GM12872 (cell line): Measurements from ENCODE around the gene RASGRP2.

Experiments
- TF ChIP-seq, protein P1 (sequence below): IDR thresholded peaks from 3 replicates; pipeline ENCODE4 v1.5.1; 2011; ENCODE audit warnings: low read depth, mild to moderate bottlenecking, low read length, moderate library complexity; ENCODE audit not compliant: insufficient read depth

Gene RASGRP2

GRCh38 chr11:64691543-64691942, 52.4 kb downstream of the RASGRP2 start:
- TF ChIP-seq, protein P1, sequence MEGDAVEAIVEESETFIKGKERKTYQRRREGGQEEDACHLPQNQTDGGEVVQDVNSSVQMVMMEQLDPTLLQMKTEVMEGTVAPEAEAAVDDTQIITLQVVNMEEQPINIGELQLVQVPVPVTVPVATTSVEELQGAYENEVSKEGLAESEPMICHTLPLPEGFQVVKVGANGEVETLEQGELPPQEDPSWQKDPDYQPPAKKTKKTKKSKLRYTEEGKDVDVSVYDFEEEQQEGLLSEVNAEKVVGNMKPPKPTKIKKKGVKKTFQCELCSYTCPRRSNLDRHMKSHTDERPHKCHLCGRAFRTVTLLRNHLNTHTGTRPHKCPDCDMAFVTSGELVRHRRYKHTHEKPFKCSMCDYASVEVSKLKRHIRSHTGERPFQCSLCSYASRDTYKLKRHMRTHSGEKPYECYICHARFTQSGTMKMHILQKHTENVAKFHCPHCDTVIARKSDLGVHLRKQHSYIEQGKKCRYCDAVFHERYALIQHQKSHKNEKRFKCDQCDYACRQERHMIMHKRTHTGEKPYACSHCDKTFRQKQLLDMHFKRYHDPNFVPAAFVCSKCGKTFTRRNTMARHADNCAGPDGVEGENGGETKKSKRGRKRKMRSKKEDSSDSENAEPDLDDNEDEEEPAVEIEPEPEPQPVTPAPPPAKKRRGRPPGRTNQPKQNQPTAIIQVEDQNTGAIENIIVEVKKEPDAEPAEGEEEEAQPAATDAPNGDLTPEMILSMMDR = no peak

GRCh38 chr11:64690235-64690634, 53.7 kb downstream of the RASGRP2 start:
- TF ChIP-seq, protein P1 = no peak

DNA sequence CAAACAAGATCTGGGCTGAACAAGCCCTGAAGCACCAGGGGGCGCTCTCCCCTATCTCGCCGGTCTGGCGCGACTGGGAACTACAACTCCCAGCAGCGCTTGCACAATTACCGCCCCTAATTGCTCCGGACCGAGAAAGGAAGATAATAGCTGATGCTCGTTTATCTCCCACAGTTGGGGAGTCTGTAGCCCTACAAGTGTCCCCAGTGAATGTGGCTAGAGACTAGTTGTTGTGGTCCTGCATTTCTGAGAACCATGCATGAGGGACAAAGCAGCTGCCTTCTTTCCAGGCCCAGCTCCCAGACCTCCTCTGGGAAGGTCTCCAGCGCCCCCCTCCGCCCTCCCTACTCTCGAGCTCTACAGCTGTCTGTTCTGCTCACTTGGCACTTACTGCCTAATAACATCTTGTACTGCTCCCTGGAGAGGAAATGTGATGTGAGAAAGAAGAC, 55.4 kb downstream of the RASGRP2 start:
- TF ChIP-seq, protein P1 = peak; percentile 95

DNA sequence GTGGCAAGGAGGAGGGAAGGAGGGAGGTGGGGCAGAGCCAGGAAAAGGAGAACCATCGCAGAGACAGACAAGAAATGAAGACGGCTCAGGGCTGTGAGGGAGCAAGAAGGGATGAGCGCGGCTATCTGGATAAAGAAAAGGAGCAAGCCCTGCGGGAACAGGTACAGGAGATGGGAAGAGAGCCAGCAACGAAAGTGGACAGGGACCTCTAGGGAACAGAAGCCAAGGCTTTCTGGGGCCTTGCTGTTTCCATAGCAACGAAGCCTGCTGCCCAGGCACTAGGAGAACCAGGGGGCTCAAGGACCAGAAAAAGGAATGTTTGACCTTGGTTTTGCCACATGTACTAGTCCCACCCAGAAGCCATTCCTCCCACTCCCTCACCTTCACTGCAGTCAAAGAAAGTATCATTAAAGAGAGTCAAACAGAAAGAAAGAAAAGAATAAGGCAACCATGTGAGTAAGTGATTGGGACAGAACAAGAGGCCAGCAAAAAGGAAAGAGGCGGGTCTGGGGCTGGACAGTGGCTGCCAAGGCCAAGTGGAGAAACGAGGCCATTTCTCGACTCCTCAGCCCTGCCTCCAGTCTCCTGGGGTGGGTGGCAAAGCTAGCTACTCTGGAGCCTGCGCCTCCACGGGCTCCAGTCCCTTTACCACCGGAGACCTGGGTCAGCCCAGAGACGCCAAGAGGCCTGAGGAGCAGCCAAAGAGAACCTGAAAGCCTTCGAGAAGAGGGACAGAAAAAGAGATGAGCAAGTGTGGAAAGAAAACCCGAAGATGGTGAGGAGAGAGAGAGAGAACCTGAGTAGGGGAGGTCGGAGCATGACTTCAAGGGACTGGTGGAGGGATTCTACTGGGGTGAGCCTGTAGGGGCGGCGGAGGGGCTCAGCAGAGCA, 56.1 kb downstream of the RASGRP2 start:
- TF ChIP-seq, protein P1 = no peak

GRCh38 chr11:64687204-64687603, 56.7 kb downstream of the RASGRP2 start:
- TF ChIP-seq, protein P1 = no peak

DNA sequence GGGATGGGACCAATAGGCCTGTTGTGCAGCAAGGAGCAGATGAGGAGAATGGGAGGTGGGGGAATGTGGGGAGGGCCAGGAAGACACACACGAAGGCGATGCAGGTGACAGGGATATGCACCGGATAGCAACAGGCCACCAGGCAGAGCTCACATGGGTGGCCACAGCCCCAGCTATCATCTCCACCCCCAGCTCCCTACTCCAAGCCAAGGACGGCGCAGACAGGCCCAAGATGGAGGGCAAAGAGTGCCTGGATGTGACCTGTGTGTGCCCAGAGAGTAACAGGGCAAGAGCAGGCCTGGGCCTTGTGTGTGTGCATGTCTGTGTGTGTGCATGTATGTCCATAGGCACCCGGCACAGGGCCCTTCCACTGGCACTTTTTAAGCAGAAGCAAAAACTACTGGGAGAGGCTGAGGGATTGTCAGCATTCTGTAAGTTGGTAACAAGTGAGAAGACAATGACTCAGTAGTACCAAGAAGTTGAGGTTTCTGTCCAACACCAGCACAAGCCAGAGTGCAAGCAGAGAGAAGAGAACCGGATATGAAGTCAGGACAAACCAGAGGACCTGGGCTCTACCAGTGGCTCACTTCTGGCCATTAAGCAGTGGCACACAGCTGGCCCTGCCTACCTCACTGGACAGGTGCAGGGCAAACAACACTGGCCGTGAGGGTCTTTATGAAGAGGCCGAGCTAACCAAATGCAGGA, 57.3 kb downstream of the RASGRP2 start:
- TF ChIP-seq, protein P1 = no peak

- TF ChIP-seq, protein P1 = no peak
Measured at GRCh38 chr11:64685536-64685935, 58.4 kb downstream of the RASGRP2 start.
